Sigmoid colon (tissue), 7 donors: ENCODE measurements around the gene OPRM1. TPM values are rescaled to one million over a fixed set of nuclear protein-coding genes. Genes with fewer than 3 reads are reported as not detected.

Experiments
- DNase-seq: peaks from one replicate; pipeline ENCODE4 v3.0.0-alpha.2; 2019
- H3K27ac ChIP-seq, 4 donors: fragments of 200-600 bp; sonication (generic); one replicate each; pipeline ENCODE4 v1.5.1; 2016 to 2019; ENCODE audit warnings: mild to moderate bottlenecking in 1 of 4
- H3K27me3 ChIP-seq, 3 donors: fragments of 200-600 bp; sonication (generic); one replicate each; pipeline ENCODE4 v1.5.1; 2019; ENCODE audit warnings: mild to moderate bottlenecking in 1 of 3
- H3K36me3 ChIP-seq, 4 donors: fragments of 200-600 bp; sonication (generic); one replicate each; pipeline ENCODE4 v1.5.1; 2016 to 2019
- H3K4me1 ChIP-seq, 4 donors: fragments of 200-600 bp; sonication (generic); one replicate each; pipeline ENCODE4 v1.5.1; 2017 to 2019
- H3K4me3 ChIP-seq, 4 donors: fragments of 200-600 bp; sonication (generic); one replicate each; pipeline ENCODE4 v1.5.1; 2017 to 2019; ENCODE audit warnings: mild to moderate bottlenecking in 2 of 4, moderate library complexity in 1 of 4
- H3K9me3 ChIP-seq, 4 donors: fragments of 200-600 bp in 3 of 4; sonication (generic) in 3 of 4; one replicate each; pipeline versions ENCODE4 v1.5.1 to v1.6.1; 2013 to 2019
- CTCF ChIP-seq, 4 experiments: fragments of 450-650 bp in 3 of 4; fragments of 200-600 bp in 1 of 4; IDR thresholded peaks; one replicate each; pipeline ENCODE4 v1.5.1; 2016 to 2019; ENCODE audit warnings: antibody characterized with exemption in 4 of 4, mild to moderate bottlenecking in 3 of 4, moderate library complexity in 2 of 4
- EP300 ChIP-seq, 4 donors: sonication (generic); formaldehyde crosslinking; IDR thresholded peaks; one replicate each; pipeline ENCODE4 v1.6.1; 2017; ENCODE audit warnings: antibody characterized with exemption in 4 of 4
- POLR2A ChIP-seq, 2 donors: fragments of 450-650 bp; IDR thresholded peaks; one replicate each; pipeline ENCODE4 v1.6.1; 2016; ENCODE audit warnings: antibody characterized with exemption in 2 of 2, mild to moderate bottlenecking in 2 of 2, moderate library complexity in 2 of 2
- POLR2AphosphoS5 ChIP-seq, 4 donors: sonication (generic); formaldehyde crosslinking; IDR thresholded peaks; one replicate each; pipeline ENCODE4 v1.6.1; 2017; ENCODE audit warnings: antibody characterized with exemption in 4 of 4
- WGBS, 2 donors: extraction: QIAGEN DNeasy Blood & Tissue Kit; methylation state at CpG; one replicate each; pipeline ENCODE4 v1.1.7; 2013; 5-methylcytosine and 5-hydroxymethylcytosine counted together
- intact Hi-C: fragments of 100-400 bp; cut with DNase I; formaldehyde crosslinking; loops from one replicate; pipeline ENCODE4 v1.15.1; 2023
- polyA plus RNA-seq, 3 donors: library from polyadenylated mRNA; stranded (reverse); fragments of 200-250 nt; gene quantifications; one replicate each; pipeline ENCODE4 v1.2.3, GENCODE V29; 2013
- total RNA-seq, 4 donors: library from RNA; depleted of rRNA; stranded (reverse); fragments of >200 nt; gene quantifications; one replicate each; pipeline ENCODE4 v1.1.0, GENCODE V29; 2016
- donor health status: healthy with polysubstance abuse.
- donor health status: Bipolar disorder and iron deficiency.
- donor health status: healthy.

OPRM1 gene
- total and polyA plus RNA-seq, 7 donors = 0.19 to 3.3 (median 0.49) TPM; not detected in 2

DNA sequence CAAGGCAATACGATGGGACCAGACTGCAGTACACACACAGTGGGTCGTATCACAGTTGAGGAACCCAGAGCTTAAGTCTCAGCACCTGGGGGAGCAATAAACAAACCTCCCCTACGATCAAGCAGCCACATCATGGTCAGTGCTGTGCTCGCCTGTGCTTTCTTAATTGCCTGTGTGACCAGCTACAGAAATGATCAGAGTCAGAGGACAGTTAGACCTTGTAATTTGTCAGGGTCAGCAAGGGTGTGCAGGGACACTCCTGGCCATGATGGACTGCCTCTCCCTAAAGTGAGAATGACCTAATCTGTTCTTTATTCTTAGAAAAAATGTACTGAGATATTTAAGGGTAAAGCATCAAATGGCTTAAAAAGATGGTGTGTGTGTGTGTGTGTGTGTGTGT is 78.4 kb downstream of the OPRM1 start:
- Histone ChIP-seq H3K4me3 (no peak overlapping the region), H3K36me3 (no peaks in the 10 kb centered on the region), H3K4me1 (no peaks in the 10 kb centered on the region), H3K27ac (no peak overlapping the region), H3K27me3 (no peaks in the 10 kb centered on the region), H3K9me3 (no peaks in the 10 kb centered on the region)
- TF ChIP-seq POLR2A (IDR thresholded peaks at IDR 0.05) (no peak), CTCF (IDR thresholded peaks at IDR 0.05) (no peak), EP300 (IDR thresholded peaks at IDR 0.05) (no peak), POLR2AphosphoS5 (IDR thresholded peaks at IDR 0.05) (no peak)
- WGBS, 2 donors = 67 to 72% methylated on average over 4 of the region's 4 CpGs
- intact Hi-C loops = no loop called here
- DNase-seq = no peak

DNA sequence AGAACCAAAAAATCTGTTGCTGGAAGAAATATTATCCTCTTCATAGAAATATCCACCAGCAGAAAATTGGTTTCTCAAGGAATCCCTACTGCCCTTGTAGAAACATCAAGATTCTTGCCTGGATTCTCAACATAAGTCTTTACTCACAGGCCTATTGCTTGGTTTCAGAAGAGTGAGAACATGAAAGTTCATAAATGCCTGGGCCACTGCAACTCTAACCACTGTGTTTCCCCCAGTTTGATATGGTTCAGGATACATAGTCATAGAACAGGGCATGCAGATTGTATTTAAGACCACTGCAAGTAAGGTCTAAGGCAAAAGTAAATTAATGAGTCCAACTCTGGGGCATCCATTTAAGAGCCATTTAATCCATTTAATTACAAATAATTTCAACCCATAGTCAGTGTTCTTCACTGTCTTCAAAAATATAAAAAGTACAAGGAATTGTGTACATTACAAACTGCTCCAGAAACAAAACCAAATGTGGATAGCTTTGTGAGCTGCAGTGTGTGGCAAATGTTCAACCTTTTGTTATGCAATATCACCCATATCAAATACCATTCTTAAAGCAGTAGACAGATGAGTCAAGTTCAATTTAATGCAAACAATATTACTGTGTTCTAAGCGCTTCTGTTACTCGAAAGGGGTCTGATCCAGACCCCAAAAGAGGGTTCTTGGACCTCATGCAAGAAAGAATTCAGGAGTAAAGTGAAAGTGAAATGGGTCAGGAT is 83.3 kb downstream of the OPRM1 start:
- intact Hi-C loops = no loop called here
- 87 to 91% methylated on average over 2 of the region's 2 CpGs for WGBS, 2 donors
- no peaks in the 10 kb centered on the region for H3K27me3 ChIP-seq
- no peak overlapping the region for H3K27ac ChIP-seq
- H3K4me3 ChIP-seq = no peak overlapping the region
- no peaks in the 10 kb centered on the region for H3K36me3 ChIP-seq
- peaks cover 0 to 4% (median 0%) of the 10 kb centered on the region in 4 donors for H3K9me3 ChIP-seq
- no peaks in the 10 kb centered on the region for H3K4me1 ChIP-seq
- no peak for TF ChIP-seq POLR2A (IDR thresholded peaks at IDR 0.05)
- DNase-seq = no peak

GRCh38 chr6:154123155-154123956 is 84.3 kb downstream of the OPRM1 start:
- H3K4me3 ChIP-seq = no peak overlapping the region
- peaks cover 0 to 4% (median 0%) of the 10 kb centered on the region in 4 donors for H3K9me3 ChIP-seq
- no peaks in the 10 kb centered on the region for H3K27me3 ChIP-seq
- TF ChIP-seq CTCF (IDR thresholded peaks at IDR 0.05) (no peak), POLR2AphosphoS5 (IDR thresholded peaks at IDR 0.05) (no peak), EP300 (IDR thresholded peaks at IDR 0.05) (no peak), POLR2A (IDR thresholded peaks at IDR 0.05) (no peak)
- no peak for DNase-seq
- no peaks in the 10 kb centered on the region for H3K4me1 ChIP-seq
- H3K36me3 ChIP-seq = no peaks in the 10 kb centered on the region
- H3K27ac ChIP-seq = no peak overlapping the region
- WGBS, 2 donors = 77 to 79% methylated on average over 8 of the region's 8 CpGs
- intact Hi-C loops = no loop called here

DNA sequence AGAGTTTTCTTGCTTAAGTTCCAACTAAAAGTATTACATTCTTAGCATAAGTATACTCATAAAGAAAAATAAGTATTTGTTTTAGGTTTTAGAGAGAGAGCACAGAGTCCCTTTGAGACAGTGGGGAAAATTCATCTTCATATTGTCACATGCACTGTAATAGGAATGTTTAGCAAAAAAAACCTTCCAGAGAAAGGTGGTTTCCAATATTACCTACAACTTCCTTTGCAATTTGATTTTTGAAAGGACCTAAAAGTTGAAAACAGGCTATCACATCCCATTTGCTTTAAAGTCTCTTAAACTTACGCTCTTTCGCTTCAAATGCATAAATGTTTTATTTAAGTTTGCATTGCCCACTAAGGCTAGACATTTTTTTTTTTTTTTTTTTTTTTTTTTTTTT is 86.4 kb downstream of the OPRM1 start:
- peaks cover 0 to 4% (median 0%) of the 10 kb centered on the region in 4 donors for H3K9me3 ChIP-seq
- no peak overlapping the region for H3K4me3 ChIP-seq
- DNase-seq = no peak
- no peaks in the 10 kb centered on the region for H3K27me3 ChIP-seq
- no peaks in the 10 kb centered on the region for H3K36me3 ChIP-seq
- H3K4me1 ChIP-seq = no peaks in the 10 kb centered on the region
- no peak overlapping the region for H3K27ac ChIP-seq
- intact Hi-C loops = no loop called here
- TF ChIP-seq POLR2A (IDR thresholded peaks at IDR 0.05) (no peak), POLR2AphosphoS5 (IDR thresholded peaks at IDR 0.05) (no peak), CTCF (IDR thresholded peaks at IDR 0.05) (no peak), EP300 (IDR thresholded peaks at IDR 0.05) (no peak)
- WGBS, 2 donors = 56 to 87% methylated on average over 2 of the region's 2 CpGs

DNA sequence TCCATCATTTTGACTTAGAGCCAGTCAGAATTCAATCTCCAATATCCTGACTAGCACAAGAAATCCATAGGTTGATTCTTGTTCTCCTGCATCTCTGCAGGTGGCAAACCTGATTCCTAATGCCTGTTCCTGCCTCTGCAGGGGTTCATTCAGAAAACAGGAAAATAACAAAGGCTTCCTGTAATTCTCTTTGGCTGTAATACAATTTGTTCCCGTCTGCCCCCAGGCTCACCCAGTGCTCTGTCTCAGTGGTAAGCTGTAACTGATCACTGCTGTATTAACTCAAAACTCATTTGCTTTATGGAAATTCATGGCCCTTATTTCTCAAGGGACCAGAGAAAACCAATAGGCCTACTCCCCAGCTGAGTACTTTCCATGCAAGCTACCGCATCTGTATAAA is 88.6 kb downstream of the OPRM1 start:
- intact Hi-C loops = no loop called here
- Histone ChIP-seq H3K4me1 (no peaks in the 10 kb centered on the region), H3K9me3 (peaks cover 0 to 4% (median 0%) of the 10 kb centered on the region in 4 donors), H3K27me3 (no peaks in the 10 kb centered on the region), H3K4me3 (no peak overlapping the region), H3K27ac (no peak overlapping the region), H3K36me3 (no peaks in the 10 kb centered on the region)
- TF ChIP-seq EP300 (IDR thresholded peaks at IDR 0.05) (no peak), POLR2A (IDR thresholded peaks at IDR 0.05) (no peak), CTCF (IDR thresholded peaks at IDR 0.05) (no peak), POLR2AphosphoS5 (IDR thresholded peaks at IDR 0.05) (no peak)
- no peak for DNase-seq
- WGBS, 2 donors = 75 to 85% methylated on average over 2 of the region's 2 CpGs
